GM19043 (cell line): ENCODE data around the gene MYO18B.
"Not testable (repeated sequence)": the region's sequence is repeated elsewhere in the genome, so short reads cannot be mapped to it uniquely, and the experiment has no call there.

Experiments
- ATAC-seq: cut with Tn5 transposase; IDR thresholded peaks from one replicate; pipeline ENCODE4 v1.9.1; 2021; ENCODE audit warnings: low read depth; ENCODE audit not compliant: unreplicated experiment

Gene MYO18B

GRCh38 chr22:25969286-25969685, 227.3 kb downstream of the MYO18B start:
- no peak for ATAC-seq

DNA sequence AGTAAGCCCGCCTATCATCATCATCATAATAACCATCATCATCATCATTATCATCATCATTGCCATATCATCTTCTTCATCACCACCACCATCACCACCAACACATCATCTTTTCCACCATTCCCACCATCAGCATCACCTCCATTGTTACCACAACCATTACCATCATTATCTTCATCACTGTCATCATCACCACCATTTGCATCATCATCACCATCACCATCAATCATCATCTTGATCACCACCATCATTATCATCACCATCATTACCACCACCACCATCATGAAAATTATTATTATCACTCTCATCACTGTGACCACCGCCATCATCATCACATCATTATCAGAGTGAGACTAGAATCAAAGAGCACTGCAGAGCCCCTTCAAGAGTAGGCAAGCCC, 227.9 kb downstream of the MYO18B start:
- no peak for ATAC-seq

- no peak for ATAC-seq
Measured at GRCh38 chr22:25970374-25970911, 228.5 kb downstream of the MYO18B start.

GRCh38 chr22:25970999-25971811, 229.2 kb downstream of the MYO18B start:
- ATAC-seq, result no peak

DNA sequence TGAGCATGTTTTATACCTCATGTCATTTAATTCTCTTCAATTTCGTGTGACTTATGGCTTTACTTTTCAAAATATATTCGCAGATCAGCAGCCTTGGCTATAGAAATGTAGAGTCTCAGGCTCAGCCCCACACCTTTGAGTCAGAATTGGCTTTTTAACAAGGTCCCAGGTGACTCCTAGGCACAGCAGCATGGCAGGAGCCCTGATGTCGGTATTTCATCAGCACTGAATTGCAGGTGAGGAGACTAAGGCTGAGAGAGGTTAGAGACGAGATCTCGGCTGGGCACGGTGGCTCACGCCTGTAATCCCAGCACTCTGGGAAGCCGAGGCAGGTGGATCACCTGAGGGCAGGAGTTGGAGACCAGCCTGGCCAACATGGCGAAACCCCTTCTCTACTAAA, 230.4 kb downstream of the MYO18B start:
- ATAC-seq, result no peak

GRCh38 chr22:25976356-25976755, 234.4 kb downstream of the MYO18B start:
- ATAC-seq, result no peak

DNA sequence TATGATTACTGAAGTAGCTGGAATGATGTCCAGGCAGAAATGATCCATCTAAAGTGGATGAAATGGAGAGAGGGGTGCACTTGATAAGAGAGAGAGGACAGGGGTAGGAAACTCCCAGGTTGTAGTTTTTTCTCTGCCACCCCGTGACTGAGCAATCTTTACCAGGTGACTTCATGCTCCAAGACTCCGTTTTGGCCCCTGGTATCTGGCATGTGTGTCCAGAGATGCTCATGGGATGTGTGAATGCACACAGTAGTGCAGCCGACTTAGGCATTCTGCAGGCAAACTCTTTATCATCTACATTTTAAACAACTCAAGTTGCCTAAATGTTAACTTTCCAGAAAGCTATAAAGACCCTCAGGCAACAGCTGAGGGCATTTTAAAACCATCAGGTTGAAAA, 238.0 kb downstream of the MYO18B start:
- ATAC-seq, result no peak

DNA sequence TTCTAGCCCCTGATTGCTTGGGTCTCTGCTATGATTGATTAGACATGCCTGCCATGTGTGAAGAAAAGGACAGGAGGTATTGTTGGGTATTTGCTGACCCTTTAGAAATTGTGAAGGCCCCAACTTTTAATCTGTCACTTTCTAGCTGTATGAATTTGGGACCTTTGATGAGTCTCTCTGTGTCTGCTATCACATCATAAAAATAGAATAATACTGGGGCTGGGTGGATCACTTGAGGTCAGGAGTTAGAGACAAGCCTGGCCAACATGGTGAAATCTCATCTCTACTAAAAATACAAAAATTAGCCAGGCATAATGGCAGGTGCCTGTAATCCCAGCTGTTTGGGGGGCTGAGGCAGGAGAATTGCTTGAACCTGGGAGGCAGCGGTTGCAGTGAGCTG, 242.9 kb downstream of the MYO18B start:
- ATAC-seq, result not testable (repeated sequence)

GRCh38 chr22:25987948-25988347, 246.0 kb downstream of the MYO18B start:
- ATAC-seq, result no peak

- no peak for ATAC-seq
Measured at GRCh38 chr22:25990940-25991339, 249.0 kb downstream of the MYO18B start.

- ATAC-seq, result no peak
Measured at GRCh38 chr22:25992331-25992730, 250.3 kb downstream of the MYO18B start.

- no peak for ATAC-seq
Measured at GRCh38 chr22:25996669-25997068, 254.7 kb downstream of the MYO18B start.

DNA sequence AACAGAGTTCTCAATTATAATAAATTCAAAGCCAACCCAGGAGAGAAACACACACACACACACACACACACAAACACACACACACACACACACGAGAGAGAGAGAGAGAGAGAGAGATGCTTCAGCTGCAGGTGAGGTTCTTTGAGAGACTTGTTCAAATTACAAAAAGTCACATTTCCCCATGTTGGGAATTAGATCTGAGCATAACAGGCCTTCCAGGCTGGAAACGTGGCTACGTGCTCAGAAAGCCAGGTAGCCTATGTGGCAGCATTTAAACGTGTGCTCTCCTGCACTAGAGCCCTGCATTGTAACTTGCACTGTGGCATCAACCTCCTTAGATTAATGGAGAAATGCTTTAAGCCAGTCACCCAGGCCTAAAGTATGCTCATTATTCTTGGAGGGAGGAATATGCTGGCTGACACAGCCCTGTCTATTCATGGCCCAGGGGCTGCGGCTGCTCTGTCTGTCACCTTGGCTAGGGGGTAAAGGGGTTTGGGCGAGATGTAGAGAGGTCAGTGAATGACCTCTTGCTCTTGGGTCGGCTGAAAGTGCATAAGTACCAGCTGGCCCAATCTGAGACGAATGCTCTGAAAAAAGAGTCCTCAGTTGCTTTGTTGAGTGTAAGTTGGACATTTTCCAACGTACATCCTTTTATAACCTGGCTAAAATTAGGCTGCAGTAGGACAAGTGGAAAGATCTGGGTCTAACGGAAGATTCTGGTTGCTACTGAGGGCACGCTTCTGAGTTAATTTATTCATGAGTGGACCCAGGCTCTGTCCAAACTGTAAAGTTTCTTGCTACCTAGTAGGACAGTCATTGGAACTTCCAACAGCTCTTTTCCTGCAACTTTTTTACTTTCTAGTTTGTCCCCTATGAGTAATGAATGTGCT, 256.1 kb downstream of the MYO18B start:
- no peak for ATAC-seq

GRCh38 chr22:26002456-26002855, 260.5 kb downstream of the MYO18B start:
- ATAC-seq, result no peak

GRCh38 chr22:26004477-26004876, 262.5 kb downstream of the MYO18B start:
- no peak for ATAC-seq

DNA sequence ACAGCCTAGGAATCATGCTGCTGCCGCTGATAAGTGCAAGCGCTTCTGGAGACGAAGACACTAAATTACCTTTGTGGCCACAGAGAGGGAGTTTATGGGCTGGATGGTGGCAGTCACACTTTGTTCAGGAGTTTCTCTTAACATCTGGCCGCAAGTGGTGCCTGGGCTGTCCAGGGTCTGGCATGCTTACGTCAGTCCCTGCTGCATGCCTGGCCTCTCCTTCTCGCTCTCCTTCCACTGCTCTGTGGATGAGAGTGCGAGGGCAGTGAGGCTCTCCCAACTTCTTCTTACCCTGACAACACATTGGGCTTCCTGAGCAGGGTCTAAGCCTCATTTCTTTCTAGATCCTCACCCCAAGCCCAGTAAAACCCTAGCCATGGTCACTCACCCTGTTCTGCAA, 266.6 kb downstream of the MYO18B start:
- no peak for ATAC-seq

- ATAC-seq, result no peak
Measured at GRCh38 chr22:26016916-26017315, 274.9 kb downstream of the MYO18B start.

DNA sequence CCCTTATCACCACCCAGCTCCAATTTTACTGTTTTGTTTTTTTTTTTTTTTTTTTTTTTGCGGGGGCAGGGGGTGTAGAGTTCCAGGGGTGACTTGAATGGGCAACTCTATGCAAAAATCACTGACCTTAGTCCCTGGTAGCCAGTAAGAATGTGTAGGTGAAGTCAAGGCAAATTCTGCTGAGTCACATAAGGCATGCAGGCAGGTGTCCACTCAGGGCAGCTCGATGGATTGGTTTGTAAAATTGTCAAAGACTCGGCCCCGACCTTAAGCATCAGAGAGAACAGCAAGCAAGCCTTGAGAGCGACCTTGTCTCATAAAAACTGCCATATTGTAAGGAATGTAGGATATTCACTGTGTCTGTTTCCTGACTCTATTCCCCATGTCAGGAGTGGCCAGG, 275.9 kb downstream of the MYO18B start:
- ATAC-seq, result no peak

DNA sequence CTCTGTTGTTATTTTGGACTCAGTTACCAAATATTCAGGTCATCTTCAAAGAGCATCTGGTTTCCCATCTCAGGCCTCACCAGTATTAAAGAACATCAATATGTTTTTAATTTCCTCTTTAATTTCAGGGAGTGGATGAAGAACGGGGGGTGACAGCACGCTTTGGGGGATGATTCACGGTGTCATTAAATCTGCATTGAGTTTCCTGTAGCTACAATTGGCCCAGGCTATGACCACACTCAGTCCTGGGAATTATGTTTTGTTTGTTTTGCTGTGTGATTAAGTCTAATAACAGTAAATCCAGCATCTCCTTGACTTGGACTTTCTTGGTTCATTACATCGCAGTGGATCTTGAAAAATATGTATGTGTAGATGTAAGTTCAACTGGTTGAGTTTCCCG, 277.6 kb downstream of the MYO18B start:
- no peak for ATAC-seq

GRCh38 chr22:26021516-26021915, 279.5 kb downstream of the MYO18B start:
- no peak for ATAC-seq

GRCh38 chr22:26023104-26023775, 281.3 kb downstream of the MYO18B start:
- ATAC-seq, result no peak
